IMR-90 (cell line): ENCODE results near the gene IL23R.

Experiments used
- BHLHE40 ChIP-seq: fragments of 150-350 bp; IDR thresholded peaks from 2 replicates; pipeline ENCODE4 v1.6.1; 2016; ENCODE audit warnings: mild to moderate bottlenecking, low read depth, low read length
- CHD1 ChIP-seq: IDR thresholded peaks from 2 replicates; pipeline ENCODE4 v1.6.1; 2012; ENCODE audit warnings: low read depth, low read length, improper control_type of control experiment
- CTCF ChIP-seq: conservative IDR thresholded peaks from 2 replicates; pipeline ENCODE4 v1.5.1; 2012; ENCODE audit warnings: mild to moderate bottlenecking, low read depth, low read length, improper control_type of control experiment
- MAZ ChIP-seq: IDR thresholded peaks from 2 replicates; pipeline ENCODE4 v1.6.1; 2012; ENCODE audit warnings: low read depth, mild to moderate bottlenecking, low read length, improper control_type of control experiment, moderate library complexity, borderline replicate concordance
- POLR2A ChIP-seq: IDR thresholded peaks from 2 replicates; pipeline ENCODE4 v1.6.1; 2012; ENCODE audit warnings: mild to moderate bottlenecking, low read depth, low read length
- RCOR1 ChIP-seq: IDR thresholded peaks from 2 replicates; pipeline ENCODE4 v1.6.1; 2012; ENCODE audit warnings: mild to moderate bottlenecking, low read length, improper control_type of control experiment; ENCODE audit not compliant: insufficient replicate concordance

GRCh38 chr1:67171978-67172377 is 5.7 kb downstream of the IL23R start:
- no peak for TF ChIP-seq CTCF
- TF ChIP-seq POLR2A, result no peak
- TF ChIP-seq MAZ, result no peak
- TF ChIP-seq RCOR1, result no peak
- no peak for TF ChIP-seq BHLHE40
- TF ChIP-seq CHD1, result no peak
